A549 treated with AZD9567 at 1 μM for 4 hours (cell line): Measurements from ENCODE around the gene MARK2. TPM values are rescaled to one million over a fixed set of nuclear protein-coding genes. Genes with fewer than 3 reads are reported as not detected.

Source experiments
- total RNA-seq: library from RNA; stranded (reverse); fragments of 200-300 nt; extraction: Qiagen RNA extraction; gene quantifications from 5 replicates; pipeline ENCODE4 v1.2.3, GENCODE V29; 2022; ENCODE audit not compliant: insufficient read depth

Gene MARK2
- 24.7 to 26.8 TPM (median 26.4 TPM) in 5 replicates for total RNA-seq

DNA sequence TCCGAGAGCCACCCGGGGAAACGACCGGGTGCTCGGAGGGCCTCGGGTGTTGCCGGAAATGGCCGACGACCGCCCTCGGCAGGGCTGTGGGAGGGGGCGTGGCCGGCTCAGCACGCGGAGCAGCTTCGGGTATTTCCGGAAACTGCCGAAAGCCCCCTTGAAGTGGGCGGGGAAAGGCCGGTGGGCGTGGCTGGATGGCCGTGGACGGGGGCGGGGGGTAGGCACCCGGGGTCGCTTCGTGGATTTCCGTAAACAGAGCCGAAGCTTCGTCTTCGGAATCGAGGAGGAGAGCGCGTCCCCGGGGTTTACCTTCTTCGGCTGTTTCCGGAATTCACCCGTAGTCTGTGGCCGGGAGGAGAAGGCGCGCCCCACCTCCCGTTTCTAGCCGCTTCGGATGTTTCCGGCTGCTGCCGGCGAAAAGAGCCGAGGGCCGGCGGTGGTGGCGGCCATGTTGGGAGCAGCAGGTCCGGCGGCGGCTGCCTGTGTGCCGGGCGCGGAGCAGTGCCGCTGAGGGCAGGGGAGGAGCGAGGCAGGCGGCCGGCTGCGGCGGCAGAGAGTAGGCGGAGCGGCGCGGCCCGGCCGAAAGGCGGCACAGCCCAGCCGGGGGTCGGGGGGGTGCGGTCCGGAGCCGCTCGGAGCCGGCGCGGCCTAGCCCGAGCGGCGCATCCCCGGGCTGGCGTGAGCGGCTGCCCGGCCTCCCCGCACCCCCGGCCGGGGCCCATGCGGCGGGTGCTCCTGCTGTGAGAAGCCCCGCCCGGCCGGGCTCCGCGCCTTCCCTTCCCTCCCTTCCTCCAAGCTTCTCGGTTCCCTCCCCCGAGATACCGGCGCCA is at the start of gene MARK2:
TSS of gene MARK2 (plus strand) at position 433 of the 830 bp plus-strand sequence. CDS start at position 830, 397 bp downstream.

DNA sequence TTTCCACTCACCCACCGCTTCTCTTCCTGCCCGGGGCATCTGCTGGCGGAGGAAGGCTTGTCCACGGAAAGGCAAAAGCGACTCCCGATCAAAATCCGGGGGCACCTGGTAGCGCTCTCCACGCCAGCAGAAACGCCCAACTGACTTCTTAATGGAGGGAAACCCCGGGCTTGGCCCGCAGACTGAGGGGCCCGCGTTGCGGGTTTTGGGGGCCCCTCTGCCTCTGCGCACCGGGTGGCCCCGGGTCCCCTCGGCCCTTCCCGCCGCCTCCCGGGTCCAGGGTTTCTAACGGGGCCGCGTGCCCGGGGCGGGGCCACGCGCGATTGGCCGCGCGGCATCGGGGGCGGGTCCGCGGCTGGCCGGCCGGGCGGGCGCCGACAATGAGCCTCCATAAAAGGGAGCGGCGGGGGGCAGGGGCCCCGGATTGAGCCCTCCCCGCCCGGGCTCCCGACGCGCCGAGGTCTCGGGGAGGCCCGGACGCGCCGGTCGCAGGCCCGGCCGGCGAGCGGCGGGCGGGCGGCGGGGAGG is 25.8 kb upstream of the MARK2 start, which contains the start of gene SPINDOC:
TSS of gene SPINDOC (plus strand) at position 422 of the 528 bp plus-strand sequence. CDS start 231 bp downstream, outside the sequence.

GRCh38 chr11:63916837-63917691 is 78.2 kb downstream of the MARK2 start, which contains the start of gene RCOR2:
RCOR2 (minus strand) TSS chr11:63917164; CDS start chr11:63916456, 708 bp downstream.

GRCh38 chr11:63938479-63939396 is 99.8 kb downstream of the MARK2 start, which contains the start of gene NAA40:
NAA40 (plus strand) TSS chr11:63939002; CDS start chr11:63939097, 95 bp downstream.

Other genes starting within 250 kb of the MARK2 start
- gene PLAAT3, start 224.7 kb upstream of the MARK2 start, total RNA-seq, result 34.5 to 64.2 TPM (median 57.4 TPM) in 5 replicates
- 28.2 to 31.5 TPM (median 30.7 TPM) in 5 replicates for gene ATL3, start 167.7 kb upstream of the MARK2 start, total RNA-seq
- 101 to 141 TPM (median 103 TPM) in 5 replicates for gene RTN3, start 157.6 kb upstream of the MARK2 start, total RNA-seq
- gene ZFTA, start 70.3 kb upstream of the MARK2 start, total RNA-seq, result 5.4 to 7.7 TPM (median 6.5 TPM) in 5 replicates
- 36.4 to 53.3 TPM (median 51.8 TPM) in 5 replicates for gene SPINDOC, start 25.7 kb upstream of the MARK2 start, total RNA-seq
- 0.65 to 1.1 TPM (median 0.97 TPM) in 4 of 5 replicates, not detected in the other for gene RCOR2, start 78.1 kb downstream of the MARK2 start, total RNA-seq
- gene NAA40, start 99.9 kb downstream of the MARK2 start, total RNA-seq, result 13.4 to 20.7 TPM (median 15.7 TPM) in 5 replicates
- gene COX8A, start 135.5 kb downstream of the MARK2 start, total RNA-seq, result 748 to 1,110 TPM (median 1,029 TPM) in 5 replicates
- 107 to 135 TPM (median 126 TPM) in 5 replicates for gene OTUB1, start 147.3 kb downstream of the MARK2 start, total RNA-seq
- gene FLRT1, start 196.8 kb downstream of the MARK2 start, total RNA-seq, result 0.03 to 0.07 TPM (median 0.04 TPM) in 4 of 5 replicates, not detected in the other